DMS 273 (cell line): ENCODE data around the gene RGS11.
"Not testable (repeated sequence)": the region's sequence is repeated elsewhere in the genome, so short reads cannot be mapped to it uniquely, and the experiment has no call there.

Source experiments
- DNase-seq: peaks from one replicate; lab custom pipeline; 2025; ENCODE audit not compliant: unreplicated experiment; lab: John Stamatoyannopoulos, UW

Gene RGS11

GRCh38 chr16:234468-235305 lies 41.1 kb downstream of the RGS11 start, which contains the start of gene FAM234A:
FAM234A (plus strand) TSS chr16:234821; CDS start chr16:254414, 19,593 bp downstream.
- DNase-seq: peak; percentile 99

DNA sequence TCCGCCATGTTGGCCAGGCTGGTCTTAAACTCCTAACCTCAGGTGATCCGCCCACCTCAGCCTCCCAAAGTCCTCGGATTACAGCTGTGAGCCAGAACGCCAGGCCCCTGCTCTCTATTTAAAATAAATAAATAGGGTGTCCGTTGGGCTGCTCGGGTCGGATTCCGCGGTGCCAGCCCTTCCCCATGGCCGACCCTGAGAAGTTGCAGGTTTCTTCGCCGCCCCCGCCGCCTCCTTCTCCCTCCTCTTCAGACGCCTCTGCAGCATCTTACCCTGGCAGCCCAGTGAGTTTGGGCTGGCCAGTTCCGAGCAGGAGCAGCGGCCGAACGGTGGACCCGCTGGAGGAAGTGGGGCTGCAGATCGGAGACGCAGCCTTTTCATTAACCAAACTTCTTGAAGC lies 44.8 kb downstream of the RGS11 start:
- no peak for DNase-seq

GRCh38 chr16:230351-230750 lies 45.4 kb downstream of the RGS11 start:
- not testable (repeated sequence) for DNase-seq

- no peak for DNase-seq
These were observed 45.9 kb downstream of the RGS11 start for GRCh38 chr16:229731-230281.

GRCh38 chr16:228852-229730 lies 46.7 kb downstream of the RGS11 start, which contains the start of gene LUC7L:
LUC7L (minus strand) TSS chr16:229449; CDS start chr16:229339, 110 bp downstream.
- DNase-seq: peak; percentile 97

GRCh38 chr16:228151-228851 lies 47.4 kb downstream of the RGS11 start:
- DNase-seq: peak; percentile 71

GRCh38 chr16:220021-220420 lies 55.7 kb downstream of the RGS11 start:
- DNase-seq: no peak
